GM21825 (cell line): ENCODE data around the gene IL4I1.
A peak's percentile ranks its signal among the peaks of the same experiment; 100 is the strongest.
"Not testable (repeated sequence)": the region's sequence is repeated elsewhere in the genome, so short reads cannot be mapped to it uniquely, and the experiment has no call there.

ENCODE experiments used
- ATAC-seq: cut with Tn5 transposase; IDR thresholded peaks from one replicate; pipeline ENCODE4 v1.9.1; 2021; ENCODE audit warnings: mild to moderate bottlenecking, moderate library complexity; ENCODE audit not compliant: unreplicated experiment

Gene IL4I1

DNA sequence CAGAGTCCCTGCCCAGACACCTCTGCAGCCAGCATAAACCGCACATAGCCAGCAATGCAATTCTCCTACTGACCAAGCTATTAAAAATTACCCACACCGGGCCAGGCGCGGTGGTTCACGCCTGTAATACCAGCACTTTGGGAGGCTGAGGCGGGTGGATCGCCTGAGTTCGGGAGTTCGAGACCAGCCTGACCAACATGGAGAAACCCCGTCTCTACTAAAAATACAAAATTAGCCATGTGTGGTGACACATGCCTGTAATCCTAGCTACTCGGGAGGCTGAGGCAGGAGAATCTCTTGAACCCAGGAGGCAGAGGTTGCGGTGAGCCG lies 28.2 kb upstream of the IL4I1 start:
- not testable (repeated sequence) for ATAC-seq

DNA sequence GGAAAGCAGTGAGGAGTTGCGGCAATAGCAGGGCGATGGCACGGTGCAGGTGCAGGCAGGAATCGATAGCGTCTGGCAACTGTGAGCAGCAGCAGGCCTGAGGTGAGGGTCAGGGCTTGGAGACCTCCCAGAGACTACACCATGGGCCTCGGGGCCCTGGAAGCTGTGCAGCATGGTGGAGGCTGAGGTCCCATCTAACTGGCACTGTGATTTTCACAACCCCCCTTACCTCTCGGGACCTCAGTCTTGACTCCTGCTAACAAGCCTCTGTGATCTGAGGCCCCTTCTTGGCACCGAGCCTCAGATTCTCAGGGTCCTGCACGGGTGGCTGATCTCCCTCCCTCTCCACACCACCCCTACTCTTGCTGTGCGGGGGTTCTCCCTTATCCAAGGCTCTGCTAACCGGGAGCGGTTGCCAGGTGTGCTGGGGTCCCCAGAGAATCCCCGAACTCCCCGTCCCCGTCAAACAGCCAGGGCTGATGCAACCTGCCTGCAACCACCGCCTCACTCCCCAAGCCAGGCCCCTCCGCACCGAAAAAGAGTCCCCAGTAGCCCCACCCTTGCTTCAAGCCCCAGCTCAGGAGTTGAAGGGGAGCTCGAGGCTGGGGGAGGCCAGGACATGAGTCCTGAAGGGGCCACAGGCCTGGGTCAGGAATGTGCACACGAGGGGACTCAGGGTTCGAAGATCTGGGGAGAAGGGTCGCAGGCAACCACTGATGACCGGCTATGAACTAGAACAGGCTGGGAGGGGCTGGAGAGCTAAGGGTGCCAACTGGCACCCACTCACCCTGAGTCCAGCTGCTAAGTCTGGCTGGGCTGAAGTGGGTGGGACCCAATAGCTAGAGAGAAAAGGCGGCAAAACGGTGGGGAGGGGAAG lies 27.6 kb upstream of the IL4I1 start:
- no peak for ATAC-seq

GRCh38 chr19:49923055-49924003 lies 26.6 kb upstream of the IL4I1 start:
- no peak for ATAC-seq

- no peak for ATAC-seq
Observed at GRCh38 chr19:49921871-49922795, 25.4 kb upstream of the IL4I1 start.

GRCh38 chr19:49920624-49921363 lies 24.1 kb upstream of the IL4I1 start:
- ATAC-seq, result no peak

DNA sequence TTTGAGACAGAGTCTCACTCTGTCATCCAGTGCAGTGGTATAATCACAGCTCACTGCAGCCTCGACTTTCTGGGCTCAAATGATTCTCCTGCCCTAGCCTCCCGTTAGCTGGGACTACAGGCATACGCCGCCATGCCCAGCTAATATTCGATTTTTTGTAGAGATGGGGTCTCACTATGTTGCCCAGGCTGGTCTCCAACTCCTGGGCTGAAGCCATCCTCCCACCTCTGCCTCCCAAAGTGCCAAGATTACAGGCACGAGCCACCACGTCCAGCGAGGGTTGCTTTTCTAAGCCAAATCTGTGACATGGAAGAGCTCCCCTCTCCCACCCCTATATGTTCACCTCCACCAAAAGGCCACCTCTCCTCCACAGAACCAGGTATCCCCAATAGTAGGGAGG lies 21.4 kb upstream of the IL4I1 start:
- ATAC-seq, result no peak

- no peak for ATAC-seq
Observed at GRCh38 chr19:49916839-49917733, 20.4 kb upstream of the IL4I1 start.

DNA sequence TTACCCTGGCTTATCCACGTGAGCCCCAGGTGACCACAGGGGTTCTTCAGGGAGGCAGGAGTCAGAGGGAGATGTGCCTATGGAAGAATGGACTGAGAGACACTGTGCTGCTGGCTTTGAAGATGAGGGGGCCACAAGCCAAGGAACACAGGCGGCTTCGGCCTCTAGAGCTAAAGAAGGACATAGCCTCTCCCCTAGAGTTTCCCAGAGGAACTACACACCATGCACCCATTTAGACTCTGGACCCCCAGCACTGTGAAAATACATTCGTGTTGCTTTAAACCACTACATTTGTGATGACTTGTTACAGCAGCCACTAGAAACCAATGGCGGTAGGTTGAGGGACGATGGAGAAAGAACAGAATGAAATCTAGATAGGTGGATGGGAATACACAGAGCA lies 18.6 kb upstream of the IL4I1 start:
- ATAC-seq, result no peak

DNA sequence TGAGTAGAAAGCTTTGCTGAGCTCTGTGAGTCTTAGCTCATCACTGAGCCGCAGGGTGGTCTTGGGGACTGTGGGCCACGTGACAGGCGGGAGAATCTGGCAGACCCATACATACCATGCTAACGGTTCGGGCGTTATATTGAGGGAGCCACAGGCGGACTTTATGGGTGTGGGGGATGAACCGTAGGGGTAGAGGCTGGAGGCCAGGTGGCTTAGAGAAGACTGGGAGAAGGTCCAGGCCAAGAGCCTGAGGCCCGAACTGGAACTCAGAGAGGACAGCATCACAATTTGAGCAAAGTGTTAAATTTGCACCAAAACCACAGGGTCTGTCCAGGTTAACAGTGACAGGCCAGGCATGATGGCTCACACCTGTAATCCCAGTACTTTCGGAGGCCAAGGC lies 17.0 kb upstream of the IL4I1 start:
- ATAC-seq, result no peak

GRCh38 chr19:49912965-49913685 lies 16.4 kb upstream of the IL4I1 start:
- ATAC-seq, result no peak

GRCh38 chr19:49911381-49912145 lies 14.9 kb upstream of the IL4I1 start:
- peak; percentile 40 for ATAC-seq

- ATAC-seq, result no peak
Observed at GRCh38 chr19:49910179-49910578, 13.5 kb upstream of the IL4I1 start.

DNA sequence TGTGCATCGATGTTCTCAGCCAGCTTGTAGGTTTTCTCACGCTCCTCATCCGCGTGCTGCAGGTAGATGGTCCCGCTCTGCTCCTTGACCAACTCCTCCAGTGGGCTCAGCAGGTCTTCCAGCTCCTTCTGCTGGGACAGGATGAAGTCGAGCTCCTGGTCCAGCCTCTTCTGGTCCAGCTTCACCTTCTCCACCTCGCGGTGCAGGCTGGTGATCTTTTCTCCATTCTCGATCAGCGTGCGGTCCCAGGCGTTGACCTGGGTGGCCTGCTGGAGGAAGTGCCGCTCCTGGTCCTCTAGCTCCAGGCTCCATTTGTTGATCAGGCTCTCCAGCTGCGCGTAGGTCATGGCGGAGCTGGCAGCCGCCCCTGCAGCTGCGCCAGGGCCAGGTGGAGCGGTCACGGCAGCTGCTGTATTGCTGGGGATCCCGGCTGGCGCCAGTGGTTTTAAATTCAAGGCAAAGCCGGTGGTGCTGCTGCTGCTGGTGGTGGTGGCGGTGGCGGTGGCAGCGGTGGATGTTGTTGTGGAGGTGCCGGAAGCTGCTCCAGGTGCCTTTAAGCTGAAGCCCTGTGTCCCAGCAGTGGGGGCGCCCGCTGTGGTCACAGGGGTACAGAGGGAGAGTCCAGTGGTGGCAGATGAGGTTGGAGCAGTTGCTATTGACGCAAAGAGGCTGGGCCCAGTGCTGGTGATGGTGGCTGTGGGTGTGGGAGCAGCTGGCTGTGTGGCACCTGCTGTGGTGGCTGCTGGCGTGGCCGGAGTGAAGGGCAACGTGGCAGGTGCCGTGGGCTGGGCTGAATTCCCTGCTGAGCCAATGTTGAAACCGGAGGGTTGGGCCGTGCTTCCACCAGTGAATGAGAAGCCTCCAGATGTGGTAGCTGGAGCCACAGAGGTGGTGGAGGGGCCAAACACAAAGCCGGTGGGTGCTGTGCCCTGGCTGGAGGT lies 12.1 kb upstream of the IL4I1 start:
- ATAC-seq, result no peak

DNA sequence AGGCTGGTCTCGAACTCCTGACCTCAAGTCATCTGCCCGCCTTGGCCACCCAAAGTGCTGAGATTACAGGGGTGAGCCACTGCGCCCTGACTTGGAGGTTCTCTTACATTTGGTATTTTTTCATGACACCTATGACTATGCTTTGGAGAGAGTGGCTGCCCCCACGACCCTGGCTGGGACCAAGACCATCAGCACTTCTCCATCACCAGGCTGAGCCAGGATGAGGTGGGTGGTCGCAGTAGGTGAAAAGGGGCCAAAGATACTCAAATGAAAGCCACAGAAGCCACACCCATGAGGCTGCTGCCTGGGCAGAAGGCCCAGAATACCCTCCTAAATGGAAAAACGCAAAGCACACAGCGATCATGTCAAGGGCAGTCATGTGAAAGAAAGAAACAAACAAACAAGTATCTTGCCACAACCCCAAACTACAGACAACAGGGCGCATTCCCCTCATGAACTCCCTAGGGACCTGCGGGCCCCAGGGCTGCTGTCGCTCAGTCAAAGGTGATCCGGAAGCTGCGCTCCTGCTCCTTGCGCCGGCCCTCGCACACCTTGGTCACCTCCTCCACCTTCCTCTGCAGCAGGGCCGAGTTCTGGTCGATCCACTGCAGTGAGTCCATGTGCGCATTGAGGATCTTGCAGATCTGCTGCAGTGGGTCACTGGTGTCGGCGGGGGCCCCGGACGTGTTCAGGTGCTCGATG lies 11.2 kb upstream of the IL4I1 start:
- ATAC-seq, result no peak

GRCh38 chr19:49906879-49907564 lies 10.3 kb upstream of the IL4I1 start:
- no peak for ATAC-seq
